GM10248 (cell line): ENCODE data around the gene ODF2L.
A peak's percentile ranks its signal among the peaks of the same experiment; 100 is the strongest.

Source experiments
- CTCF ChIA-PET: fragments of 300-600 bp; sonication (Branson Sonifier 250); formaldehyde crosslinking; extraction: SDS; loops from one replicate; lab custom pipeline; 2021; ENCODE audit warnings: antibody characterized with exemption; lab: Yijun Ruan, JAX
- POLR2A ChIA-PET: fragments of 350-650 bp; sonication (Branson Sonifier 250); formaldehyde crosslinking; extraction: SDS; loops from one replicate; lab custom pipeline; 2020; ENCODE audit warnings: antibody characterized with exemption; lab: Yijun Ruan, JAX
- DNase-seq: peaks from one replicate; pipeline ENCODE4 v3.0.0; 2012; ENCODE audit errors: extremely low spot score
- CTCF ChIP-seq: IDR thresholded peaks from 2 replicates; pipeline ENCODE4 v1.5.1; 2012; ENCODE audit warnings: mild to moderate bottlenecking, low read depth; ENCODE audit errors: extremely low read depth, missing control alignments, control extremely low read depth

ODF2L gene

GRCh38 chr1:86395751-86396497 lies at the start of gene ODF2L:
Gene ODF2L, minus strand, starts transcription at chr1:86396323. Its CDS starts 9,296 bp downstream, at chr1:86387027.
- peak; percentile 86 for DNase-seq
- POLR2A ChIA-PET = interaction anchor here (0.5 kb wide), 1 partner anchor 20 kb away, joined by 4 read pairs; no protein-coding TSS in a partner anchor
- TF ChIP-seq CTCF = no peak
- CTCF ChIA-PET = interaction anchor here (0.7 to 2.2 kb wide), 7 partner anchors 8 to 113 kb away, joined by 3 to 13 read pairs (median 5); no protein-coding TSS in a partner anchor

GRCh38 chr1:86445919-86446318 lies 49.8 kb upstream of the ODF2L start:
- DNase-seq = no peak
- ChIA-PET CTCF (interaction anchor here (0.7 to 2.7 kb wide), 3 partner anchors 8 to 21 kb away, joined by 3 to 9 read pairs (median 4); no protein-coding TSS in a partner anchor), POLR2A (no interaction called here)
- no peak for TF ChIP-seq CTCF

- CTCF ChIA-PET = interaction anchor here (0.9 to 5.6 kb wide), 4 partner anchors 9 to 66 kb away, joined by 3 to 25 read pairs (median 6); partner anchors contain the start of gene CLCA2
- POLR2A ChIA-PET = no interaction called here
Observed at GRCh38 chr1:86441997-86442396, 45.9 kb upstream of the ODF2L start.

GRCh38 chr1:86441581-86441980 lies 45.5 kb upstream of the ODF2L start:
- POLR2A ChIA-PET = no interaction called here
- CTCF ChIA-PET = interaction anchor here (0.9 to 5.6 kb wide), 5 partner anchors 10 to 66 kb away, joined by 3 to 25 read pairs (median 5); partner anchors contain the start of gene CLCA2
- no peak for DNase-seq
- no peak for TF ChIP-seq CTCF

More at GRCh38 chr1:86441997-86442396, 45.9 kb upstream of the ODF2L start:
- no peak for TF ChIP-seq CTCF
- no peak for DNase-seq

GRCh38 chr1:86436041-86436440 lies 39.9 kb upstream of the ODF2L start:
- CTCF ChIA-PET = interaction anchor here (1.1 to 1.4 kb wide), 2 partner anchors 14 to 64 kb away, joined by 3 to 4 read pairs; no protein-coding TSS in a partner anchor
- TF ChIP-seq CTCF = no peak
- DNase-seq = no peak
- POLR2A ChIA-PET = no interaction called here

GRCh38 chr1:86435327-86435726 lies 39.2 kb upstream of the ODF2L start:
- ChIA-PET POLR2A (no interaction called here), CTCF (interaction anchor here (1.1 to 1.4 kb wide), 2 partner anchors 14 to 65 kb away, joined by 3 to 4 read pairs; no protein-coding TSS in a partner anchor)
- TF ChIP-seq CTCF = no peak
- no peak for DNase-seq
